OCI-LY1 (cell line): ENCODE results near the gene USF2.

ENCODE experiments used
- EZH2 ChIP-seq: fragments of 200-600 bp; sonication (generic), shearing (Covaris generic); IDR thresholded peaks from 2 replicates; pipeline ENCODE4 v1.8.0; 2017; ENCODE audit warnings: borderline replicate concordance, mixed run types, mild to moderate bottlenecking, antibody characterized with exemption, low read length, moderate library complexity, mixed read lengths
- TF ChIP-seq, protein P1 (sequence below): fragments of 200-600 bp; sonication (generic), shearing (Covaris generic); IDR thresholded peaks from 2 replicates; pipeline ENCODE4 v1.5.1; 2017; ENCODE audit warnings: mild to moderate bottlenecking, antibody characterized with exemption, low read length, moderate library complexity, mixed read lengths

GRCh38 chr19:35270381-35270811, 1.6 kb downstream of the USF2 start:
- TF ChIP-seq, protein P1, sequence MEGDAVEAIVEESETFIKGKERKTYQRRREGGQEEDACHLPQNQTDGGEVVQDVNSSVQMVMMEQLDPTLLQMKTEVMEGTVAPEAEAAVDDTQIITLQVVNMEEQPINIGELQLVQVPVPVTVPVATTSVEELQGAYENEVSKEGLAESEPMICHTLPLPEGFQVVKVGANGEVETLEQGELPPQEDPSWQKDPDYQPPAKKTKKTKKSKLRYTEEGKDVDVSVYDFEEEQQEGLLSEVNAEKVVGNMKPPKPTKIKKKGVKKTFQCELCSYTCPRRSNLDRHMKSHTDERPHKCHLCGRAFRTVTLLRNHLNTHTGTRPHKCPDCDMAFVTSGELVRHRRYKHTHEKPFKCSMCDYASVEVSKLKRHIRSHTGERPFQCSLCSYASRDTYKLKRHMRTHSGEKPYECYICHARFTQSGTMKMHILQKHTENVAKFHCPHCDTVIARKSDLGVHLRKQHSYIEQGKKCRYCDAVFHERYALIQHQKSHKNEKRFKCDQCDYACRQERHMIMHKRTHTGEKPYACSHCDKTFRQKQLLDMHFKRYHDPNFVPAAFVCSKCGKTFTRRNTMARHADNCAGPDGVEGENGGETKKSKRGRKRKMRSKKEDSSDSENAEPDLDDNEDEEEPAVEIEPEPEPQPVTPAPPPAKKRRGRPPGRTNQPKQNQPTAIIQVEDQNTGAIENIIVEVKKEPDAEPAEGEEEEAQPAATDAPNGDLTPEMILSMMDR = no peak
- no peak for TF ChIP-seq EZH2
